RWPE2 (cell line): ENCODE measurements around the gene HERPUD1.
A peak's percentile ranks its signal among the peaks of the same experiment; 100 is the strongest.
"Not testable (repeated sequence)": the region's sequence is repeated elsewhere in the genome, so short reads cannot be mapped to it uniquely, and the experiment has no call there.

Experiments used
- ATAC-seq: fragments of 200-7000 bp; cut with Tn5 transposase; 3 replicates; pipeline ENCODE4 v1.9.1; 2021; ENCODE audit warnings: low read depth
- DNase-seq: peaks from one replicate; pipeline ENCODE4 v3.0.0-alpha.2; 2020; ENCODE audit warnings: low spot score
- H3K27ac ChIP-seq: fragments of 450-650 bp; 2 replicates; pipeline ENCODE4 v1.5.1; 2017; ENCODE audit warnings: mild to moderate bottlenecking; ENCODE audit not compliant: poor library complexity, severe bottlenecking
- H3K27me3 ChIP-seq: fragments of 250-450 bp; sonication (Bioruptor Pico); 2 replicates; pipeline ENCODE4 v1.5.1; 2021; ENCODE audit warnings: mild to moderate bottlenecking, moderate library complexity; ENCODE audit not compliant: insufficient read depth, poor library complexity, severe bottlenecking
- H3K36me3 ChIP-seq: fragments of 250-450 bp; sonication (Bioruptor Pico); 2 replicates; pipeline ENCODE4 v1.5.1; 2020; ENCODE audit warnings: low read depth, mild to moderate bottlenecking, moderate library complexity
- H3K4me1 ChIP-seq: fragments of 250-450 bp; sonication (Bioruptor Pico); 2 replicates; pipeline ENCODE4 v1.5.1; 2021; ENCODE audit warnings: mild to moderate bottlenecking, moderate library complexity; ENCODE audit not compliant: insufficient read depth, poor library complexity, severe bottlenecking
- H3K4me3 ChIP-seq: fragments of 250-450 bp; sonication (Bioruptor Pico); 2 replicates; pipeline ENCODE4 v1.5.1; 2021; ENCODE audit warnings: mild to moderate bottlenecking, moderate library complexity; ENCODE audit not compliant: severe bottlenecking
- H3K9me3 ChIP-seq: fragments of 250-450 bp; sonication (Bioruptor Pico); 2 replicates; pipeline ENCODE4 v1.5.1; 2021; ENCODE audit warnings: mild to moderate bottlenecking, moderate library complexity; ENCODE audit not compliant: severe bottlenecking
- CTCF ChIP-seq: fragments of 450-650 bp; IDR thresholded peaks from one replicate; pipeline ENCODE4 v1.5.1; 2017; ENCODE audit warnings: mild to moderate bottlenecking, moderate library complexity; ENCODE audit not compliant: poor library complexity, severe bottlenecking

HERPUD1 gene, protein sequence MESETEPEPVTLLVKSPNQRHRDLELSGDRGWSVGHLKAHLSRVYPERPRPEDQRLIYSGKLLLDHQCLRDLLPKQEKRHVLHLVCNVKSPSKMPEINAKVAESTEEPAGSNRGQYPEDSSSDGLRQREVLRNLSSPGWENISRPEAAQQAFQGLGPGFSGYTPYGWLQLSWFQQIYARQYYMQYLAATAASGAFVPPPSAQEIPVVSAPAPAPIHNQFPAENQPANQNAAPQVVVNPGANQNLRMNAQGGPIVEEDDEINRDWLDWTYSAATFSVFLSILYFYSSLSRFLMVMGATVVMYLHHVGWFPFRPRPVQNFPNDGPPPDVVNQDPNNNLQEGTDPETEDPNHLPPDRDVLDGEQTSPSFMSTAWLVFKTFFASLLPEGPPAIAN

DNA sequence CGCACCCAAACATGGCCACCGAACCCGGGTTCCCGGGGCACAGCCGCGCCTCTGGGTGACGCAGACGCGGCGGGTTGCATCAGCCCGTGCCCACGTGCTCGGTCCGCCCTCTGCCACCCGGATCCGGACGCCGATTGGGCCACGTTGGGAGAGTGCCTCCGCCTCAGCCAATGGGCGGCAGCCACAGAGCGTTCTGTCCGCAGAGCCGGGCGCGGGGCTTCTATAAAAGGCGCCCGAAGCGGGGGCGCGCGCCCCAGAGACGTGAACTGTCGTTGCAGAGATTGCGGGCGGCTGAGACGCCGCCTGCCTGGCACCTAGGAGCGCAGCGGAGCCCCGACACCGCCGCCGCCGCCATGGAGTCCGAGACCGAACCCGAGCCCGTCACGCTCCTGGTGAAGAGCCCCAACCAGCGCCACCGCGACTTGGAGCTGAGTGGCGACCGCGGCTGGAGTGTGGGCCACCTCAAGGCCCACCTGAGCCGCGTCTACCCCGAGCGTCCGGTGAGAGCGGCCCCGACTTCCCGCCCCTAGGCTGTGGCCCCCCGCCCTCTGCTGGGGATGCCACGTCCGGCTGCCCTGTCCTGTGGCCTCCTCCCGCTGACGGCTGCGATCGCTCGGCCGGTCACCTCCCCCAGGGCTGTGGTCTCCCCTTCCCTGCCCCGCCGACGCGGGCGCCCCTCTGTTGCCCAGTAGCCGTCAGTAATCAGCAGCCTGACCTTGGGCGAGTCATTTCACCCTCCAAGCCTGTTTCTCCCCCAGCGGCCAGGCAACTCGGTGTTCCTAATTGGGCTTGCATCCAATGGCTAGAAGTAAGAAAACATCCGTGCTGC lies at the start of gene HERPUD1:
TSS of gene HERPUD1 (plus strand) at position 251 of the 829 bp plus-strand sequence. CDS start at position 354, 103 bp downstream.
- Histone ChIP-seq H3K9me3 (no peaks in the 10 kb centered on the region), H3K27me3 (no peaks in the 10 kb centered on the region), H3K27ac (peak within 1 kb of the TSS; percentile 71), H3K4me1 (peaks cover 24% of the 10 kb centered on the region), H3K36me3 (peaks cover 48% of the 10 kb centered on the region), H3K4me3 (peak within 1 kb of the TSS; percentile 90)
- DNase-seq (peak; percentile 98), ATAC-seq (peak; percentile 90)
- peak; percentile 14 for TF ChIP-seq CTCF

DNA sequence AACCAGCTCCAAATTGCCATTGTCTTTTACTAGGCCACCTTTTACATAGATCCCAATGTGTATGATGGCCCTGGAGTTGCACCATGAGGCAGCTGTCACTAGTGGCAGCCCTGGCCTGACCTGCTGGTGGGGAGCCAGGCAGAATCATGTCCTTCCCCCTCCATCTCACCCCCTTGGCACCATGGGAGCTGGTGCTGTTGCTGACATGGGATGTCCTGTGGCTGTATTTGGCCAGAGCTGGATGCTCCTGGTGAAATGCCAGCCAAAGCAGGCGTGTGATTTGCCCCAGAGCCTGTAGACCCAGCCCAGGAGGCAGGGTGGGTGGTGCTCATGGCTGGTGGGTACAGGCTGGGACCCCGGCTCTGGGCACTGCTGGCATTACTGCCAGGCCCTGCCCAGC lies 48.4 kb upstream of the HERPUD1 start:
- ATAC-seq = no peak
- Histone ChIP-seq H3K27me3 (no peaks in the 10 kb centered on the region), H3K36me3 (no peaks in the 10 kb centered on the region), H3K9me3 (no peaks in the 10 kb centered on the region), H3K4me3 (no peak overlapping the region), H3K27ac (no peak overlapping the region), H3K4me1 (no peaks in the 10 kb centered on the region)
- no peak for TF ChIP-seq CTCF
- no peak for DNase-seq

- H3K36me3 ChIP-seq = no peaks in the 10 kb centered on the region
- no peak for ATAC-seq
- H3K4me1 ChIP-seq = no peaks in the 10 kb centered on the region
- no peaks in the 10 kb centered on the region for H3K27me3 ChIP-seq
- H3K27ac ChIP-seq = no peak overlapping the region
- no peak for DNase-seq
- TF ChIP-seq CTCF = no peak
- H3K9me3 ChIP-seq = no peaks in the 10 kb centered on the region
- H3K4me3 ChIP-seq = no peak overlapping the region
These were observed 47.8 kb upstream of the HERPUD1 start for GRCh38 chr16:56884026-56884582.

DNA sequence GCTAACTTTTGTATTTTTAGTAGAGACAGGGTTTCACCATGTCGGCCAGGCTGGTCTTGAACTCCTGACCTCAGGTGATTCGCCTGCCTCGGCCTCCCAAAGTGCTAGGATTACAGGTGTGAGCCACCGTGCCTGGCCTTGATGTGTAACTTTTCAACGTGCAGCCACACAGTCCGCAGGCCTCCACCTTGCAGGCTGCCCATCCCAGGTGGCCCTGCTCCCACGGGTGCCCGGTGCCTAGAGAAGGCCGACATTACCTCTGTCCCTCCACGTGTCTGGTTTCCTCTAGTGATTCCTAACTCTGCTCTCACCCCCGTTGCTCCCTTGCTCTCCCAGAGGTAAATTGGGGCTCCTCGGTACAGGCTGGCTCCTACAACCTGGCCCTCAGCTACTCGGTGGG lies 47.0 kb upstream of the HERPUD1 start:
- not testable (repeated sequence) for H3K27ac ChIP-seq, H3K27me3 ChIP-seq, H3K9me3 ChIP-seq, H3K4me1 ChIP-seq, H3K36me3 ChIP-seq, ATAC-seq, DNase-seq, H3K4me3 ChIP-seq

DNA sequence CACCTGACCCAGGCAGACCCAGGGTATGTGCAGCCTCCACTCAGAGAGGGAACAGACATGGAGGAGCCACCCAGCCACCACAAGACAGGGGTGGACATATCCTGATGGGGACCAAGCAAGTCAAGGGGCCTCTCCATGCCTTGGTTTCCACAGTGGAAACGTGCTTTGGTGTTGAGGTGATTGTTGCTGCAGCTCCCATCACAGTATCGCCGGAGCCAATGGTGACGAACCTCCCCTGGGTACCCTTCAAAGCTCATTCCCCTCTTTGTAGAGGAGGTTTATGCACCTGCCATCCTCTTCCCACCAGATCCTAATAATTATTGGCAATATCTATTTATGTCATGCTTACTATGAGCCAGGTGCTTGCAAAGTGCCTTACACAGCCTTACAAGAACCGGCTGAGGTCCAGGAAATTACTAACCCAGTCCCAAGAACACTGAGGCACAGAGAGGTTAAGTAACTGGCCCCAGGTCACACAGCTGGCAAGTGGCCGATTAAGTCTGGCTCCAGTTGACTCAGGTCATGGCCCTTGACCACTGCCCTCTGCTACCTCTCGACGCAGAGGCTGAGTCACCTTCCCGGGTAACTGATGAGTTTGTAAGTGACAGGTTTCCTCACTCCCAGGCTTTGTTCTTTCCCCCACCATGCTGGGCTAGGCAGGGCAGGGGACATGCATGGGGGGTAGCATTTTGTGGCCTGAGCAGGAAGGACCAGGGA lies 46.3 kb upstream of the HERPUD1 start:
- no peak for TF ChIP-seq CTCF
- DNase-seq = no peak
- no peak overlapping the region for H3K4me3 ChIP-seq

More for the DNA sequence above, 46.3 kb upstream of the HERPUD1 start:
- Histone ChIP-seq H3K9me3 (no peaks in the 10 kb centered on the region), H3K27ac (no peak overlapping the region), H3K36me3 (no peaks in the 10 kb centered on the region), H3K27me3 (no peaks in the 10 kb centered on the region), H3K4me1 (no peaks in the 10 kb centered on the region)
- ATAC-seq = no peak
